HL-60/S4 treated with retinoic acid at 250 ng/mL for 4 days and 3 days (cell line): ENCODE data around the gene EFCAB14.
"Not testable (repeated sequence)": the region's sequence is repeated elsewhere in the genome, so short reads cannot be mapped to it uniquely, and the experiment has no call there.

Experiments used
- in situ Hi-C: fragments of 300-500 bp; cut with MboI; formaldehyde crosslinking; loops from 2 replicates; pipeline ENCODE4 v1.7.0; 2022; ENCODE audit warnings: low sequenced_read_pairs

EFCAB14 gene

DNA sequence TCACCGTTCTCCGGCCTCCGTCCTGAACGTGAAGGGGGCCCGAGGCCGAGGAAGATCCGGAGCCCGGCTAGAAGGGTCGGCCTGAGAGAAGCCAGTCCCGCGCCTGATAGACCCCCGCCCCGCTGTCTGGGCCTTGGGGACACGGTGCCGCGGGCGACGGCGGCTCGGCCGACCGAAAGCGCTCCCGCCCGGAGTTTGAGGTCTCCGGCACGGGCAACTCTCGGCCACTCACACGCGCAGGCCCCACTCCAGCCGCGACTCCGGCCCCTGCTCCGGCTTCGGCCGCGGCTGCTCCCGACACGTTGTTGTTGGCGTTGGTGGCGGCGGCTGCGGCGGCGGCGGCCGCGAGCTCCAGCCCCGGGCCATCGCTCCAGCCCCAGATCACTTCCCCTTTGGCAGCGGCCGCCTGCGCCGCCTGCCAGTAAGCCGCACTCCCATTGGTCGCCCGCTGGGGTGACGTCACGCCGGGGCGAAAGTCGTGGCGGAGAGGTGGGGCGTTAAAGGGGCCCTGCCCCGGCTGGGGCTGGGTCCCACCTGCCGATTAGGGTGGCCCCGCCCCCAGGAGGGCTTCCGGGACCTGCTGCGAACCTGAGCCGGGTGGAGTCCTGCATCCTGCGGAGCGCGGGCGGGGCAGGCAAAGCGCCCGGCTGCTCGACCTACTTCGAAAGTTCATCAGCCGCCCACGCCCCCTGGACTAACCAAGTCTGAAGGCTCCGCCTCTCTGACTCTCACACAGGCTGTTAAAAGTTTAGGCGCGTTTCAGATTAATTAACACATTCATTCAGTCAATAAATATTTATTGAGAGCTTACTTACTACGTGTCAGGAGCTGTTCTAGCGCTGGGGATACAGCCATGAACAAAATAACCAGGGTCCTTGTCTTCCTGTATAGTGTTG, at the start of gene EFCAB14:
EFCAB14 (minus strand) TSS at position 388 of the 896 bp plus-strand sequence. CDS start 1,027 bp downstream, outside the sequence.
- in situ Hi-C loops, result no loop called here

DNA sequence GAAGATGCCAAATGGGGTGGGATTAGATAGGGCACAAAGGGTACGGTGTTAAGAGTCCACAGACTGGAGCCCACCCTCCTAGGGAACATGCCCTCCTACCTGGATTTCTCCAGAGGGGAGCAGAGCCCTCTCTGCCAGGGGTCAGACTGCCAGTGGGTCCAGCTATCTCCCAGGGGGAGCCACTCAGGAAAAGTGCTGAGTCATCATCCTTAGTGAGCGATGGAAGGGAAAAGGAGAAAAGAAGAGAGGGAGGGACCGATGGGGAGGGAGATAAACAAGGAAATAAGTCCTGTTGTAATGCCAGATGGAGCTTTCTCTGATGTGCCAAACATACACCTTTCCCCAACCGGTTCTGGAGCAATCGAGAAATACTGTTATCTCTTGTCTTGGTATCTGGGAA, 49.5 kb upstream of the EFCAB14 start:
- in situ Hi-C loops, result no loop called here

DNA sequence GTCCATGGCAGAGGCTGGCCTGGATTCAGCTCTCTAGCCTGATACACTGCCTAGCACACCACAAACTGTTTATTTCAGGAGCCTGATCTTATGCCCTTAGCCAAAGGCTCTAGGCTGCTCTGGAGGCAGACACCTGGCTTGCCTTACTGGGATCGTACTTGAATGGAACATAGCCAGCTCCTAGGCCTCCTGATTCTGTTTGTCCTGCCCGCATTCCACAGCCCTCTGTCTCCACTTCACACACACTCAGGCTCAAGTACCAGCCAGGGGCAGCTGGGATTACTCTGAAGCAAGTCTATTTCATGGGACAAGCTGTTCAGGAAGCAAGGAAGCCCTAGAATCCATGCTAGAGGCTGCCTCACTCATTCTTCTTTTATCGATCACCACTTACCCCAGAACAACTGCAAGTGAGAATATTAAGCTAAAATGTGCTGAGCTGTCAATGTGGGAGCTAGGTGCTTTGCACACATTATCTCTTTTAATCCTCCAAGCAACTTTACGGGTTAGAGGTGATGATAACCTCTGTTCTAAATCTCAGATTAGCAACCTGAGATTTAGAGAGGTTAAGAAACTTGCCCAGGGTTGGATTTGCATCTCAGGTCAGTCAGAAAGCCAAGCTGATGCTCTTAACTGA, 48.9 kb upstream of the EFCAB14 start:
- in situ Hi-C loops, result no loop called here

- in situ Hi-C loops, result no loop called here
Measured at GRCh38 chr1:46764402-46764801, 45.5 kb upstream of the EFCAB14 start.

DNA sequence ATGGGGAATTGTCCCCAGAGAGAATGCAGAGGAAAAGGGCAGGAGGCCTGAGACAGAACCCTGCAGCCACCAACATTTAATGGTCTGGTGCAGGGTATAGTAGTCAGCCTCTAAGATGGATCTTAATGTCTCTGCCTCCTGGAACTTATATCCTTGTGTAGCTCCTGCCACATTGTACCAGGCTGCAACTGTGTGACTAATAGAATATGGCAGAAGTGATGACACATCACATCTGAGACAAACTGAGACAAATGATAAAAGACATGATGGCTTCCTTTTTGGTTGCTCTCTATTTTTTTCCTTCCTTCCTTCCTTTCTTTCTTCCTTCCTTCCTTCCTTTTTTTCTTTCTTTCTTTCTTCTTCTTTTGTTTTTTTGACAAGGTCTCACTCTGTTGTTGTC, 42.8 kb upstream of the EFCAB14 start:
- in situ Hi-C loops, result no loop called here

GRCh38 chr1:46760558-46761166, 41.7 kb upstream of the EFCAB14 start:
- in situ Hi-C loops, result no loop called here

GRCh38 chr1:46757956-46758528, 39.1 kb upstream of the EFCAB14 start:
- in situ Hi-C loops, result no loop called here

DNA sequence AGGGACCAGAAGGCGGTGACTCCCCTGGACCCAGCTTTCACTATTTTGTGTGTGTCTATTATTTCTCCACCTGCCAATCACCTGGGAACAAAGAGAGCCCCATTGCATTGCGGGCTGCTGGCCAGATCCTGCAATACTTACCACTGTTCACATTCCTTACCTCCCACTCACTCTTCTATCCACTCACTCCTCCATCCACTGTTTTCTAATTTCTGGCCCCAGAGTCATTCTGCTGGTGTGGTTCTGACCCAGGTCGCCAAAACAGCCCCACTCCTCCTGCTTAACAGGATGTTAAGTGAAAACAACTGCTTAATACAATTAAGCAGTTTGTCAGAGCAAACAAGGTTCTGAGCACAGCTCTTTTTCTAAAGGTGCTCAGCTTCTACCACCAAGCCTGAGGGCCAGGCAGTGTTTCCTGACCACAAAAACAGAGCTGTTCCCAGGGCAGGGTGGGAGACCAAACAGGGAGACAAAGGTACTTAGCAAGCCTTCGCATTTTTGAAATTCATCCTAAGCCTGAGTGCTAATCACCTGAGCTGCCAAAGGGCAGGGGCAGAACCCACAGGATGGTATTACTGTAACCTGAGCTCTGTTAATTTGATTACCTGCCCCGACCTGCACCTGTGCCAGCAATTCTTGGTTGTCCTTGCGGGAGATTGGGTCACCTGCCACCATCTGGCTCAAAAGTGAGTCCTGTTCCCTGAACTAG, 38.5 kb upstream of the EFCAB14 start:
- in situ Hi-C loops, result no loop called here

DNA sequence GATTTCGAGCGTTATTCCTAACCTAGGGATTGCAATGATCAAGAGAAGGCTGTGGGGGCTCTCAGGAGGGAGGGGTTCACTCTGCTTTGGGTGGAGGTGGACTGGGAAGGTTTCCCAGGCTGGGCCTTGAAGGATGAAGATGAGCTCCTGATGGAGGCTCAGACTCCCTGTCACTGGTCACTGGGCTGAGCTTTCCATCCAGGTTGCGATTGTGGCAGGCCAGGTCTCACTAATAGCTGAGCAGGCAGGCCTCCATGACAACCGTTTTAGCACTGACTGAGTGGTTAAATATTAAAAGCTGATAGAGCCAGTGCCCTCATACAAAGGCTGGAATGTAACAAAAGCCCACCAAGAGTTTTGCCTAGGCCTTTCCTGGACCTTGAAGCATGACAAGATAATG, 36.2 kb upstream of the EFCAB14 start:
- in situ Hi-C loops, result no loop called here

DNA sequence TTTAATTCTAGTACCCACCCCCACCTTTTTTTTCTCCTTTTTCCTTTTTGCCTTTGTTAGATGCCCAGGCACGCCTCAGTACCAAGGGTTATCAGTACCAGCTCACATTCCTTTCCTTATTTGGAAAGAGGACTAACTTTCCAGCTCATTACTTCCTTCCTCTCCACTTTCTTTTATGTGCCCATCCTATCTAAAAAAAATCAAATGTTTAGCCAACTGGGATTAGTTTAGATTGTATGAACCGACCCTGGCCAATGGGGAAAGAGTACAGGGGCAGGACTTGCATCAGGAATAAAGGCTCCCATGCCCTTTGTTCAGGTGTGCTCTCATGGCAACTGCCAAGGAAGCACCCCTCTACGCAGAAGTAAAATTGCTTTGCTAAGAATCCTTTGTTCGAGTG, 35.8 kb upstream of the EFCAB14 start:
- in situ Hi-C loops, result not testable (repeated sequence)

DNA sequence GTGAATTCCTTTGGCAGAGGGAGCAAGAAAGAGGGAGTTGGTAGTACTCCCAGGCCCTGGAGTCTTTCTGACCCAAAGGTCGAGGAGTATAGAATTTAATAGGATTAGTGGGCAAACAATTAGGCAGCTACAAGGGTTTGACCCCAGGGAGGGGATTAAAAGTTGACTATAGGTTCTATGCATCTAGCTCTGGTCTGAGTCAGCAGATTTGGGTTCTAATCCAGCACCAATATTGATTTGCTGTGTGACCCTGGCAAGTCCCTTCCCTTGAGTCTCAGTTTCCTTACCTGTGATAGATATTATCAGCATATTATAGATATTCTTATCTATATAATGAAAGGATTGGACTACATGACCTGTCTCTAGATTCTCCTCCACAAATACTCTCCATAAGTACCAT, 35.1 kb upstream of the EFCAB14 start:
- in situ Hi-C loops, result no loop called here

GRCh38 chr1:46749921-46750404, 31.0 kb upstream of the EFCAB14 start:
- in situ Hi-C loops, result loop anchor here (10.0 kb wide), 1 partner anchor 65 kb away; no protein-coding TSS in a partner anchor

DNA sequence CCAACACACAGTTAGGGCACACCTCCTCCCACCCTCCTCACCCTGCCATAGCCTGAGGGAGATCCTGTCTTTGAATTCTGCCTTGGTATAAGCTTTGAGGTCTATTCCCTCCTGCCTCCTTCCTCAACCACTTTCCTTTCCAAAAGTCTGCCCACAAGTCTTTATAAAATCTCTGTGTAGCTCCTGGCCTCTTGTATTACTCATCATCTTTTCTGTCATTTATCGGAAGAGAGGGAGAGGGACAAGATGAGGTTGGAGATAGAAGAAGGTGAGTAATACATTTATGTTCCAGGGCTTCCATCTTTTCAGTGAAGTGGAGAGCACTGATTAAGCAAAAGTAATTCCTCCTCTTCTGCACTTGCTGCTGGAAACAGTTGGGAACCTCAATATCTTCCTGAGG, 30.5 kb upstream of the EFCAB14 start:
- in situ Hi-C loops, result loop anchor here (10.0 kb wide), 1 partner anchor 65 kb away; no protein-coding TSS in a partner anchor

DNA sequence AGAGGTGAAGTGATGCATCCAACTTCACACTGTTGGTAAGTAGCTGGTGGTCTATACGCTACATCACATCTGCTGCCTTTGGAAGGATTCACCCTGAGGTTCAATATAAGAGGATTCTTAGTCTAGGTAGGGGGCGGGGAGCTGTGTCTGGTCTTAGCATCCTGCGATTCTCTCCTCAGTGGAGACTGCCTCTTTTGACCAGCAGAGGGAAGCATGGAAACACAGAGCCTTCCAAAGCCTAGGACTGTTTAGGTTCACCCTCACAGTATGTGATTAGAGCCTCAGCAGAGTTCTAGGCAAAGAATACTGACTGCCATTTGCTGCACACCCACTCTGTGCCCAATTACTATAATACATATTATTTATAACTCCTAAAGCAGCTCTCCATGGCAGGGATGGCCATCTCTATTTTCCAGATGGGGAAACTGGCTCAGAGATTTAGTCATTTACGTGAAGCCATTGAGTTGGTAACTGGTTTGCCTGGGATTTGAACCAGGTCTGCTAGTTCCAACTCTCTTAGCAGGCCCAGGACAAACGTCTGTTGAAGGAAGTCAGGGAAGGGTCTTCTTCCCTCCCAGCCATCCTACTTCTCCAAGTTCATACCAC, 28.9 kb upstream of the EFCAB14 start:
- in situ Hi-C loops, result loop anchor here (10.0 kb wide), 1 partner anchor 63 kb away; no protein-coding TSS in a partner anchor

DNA sequence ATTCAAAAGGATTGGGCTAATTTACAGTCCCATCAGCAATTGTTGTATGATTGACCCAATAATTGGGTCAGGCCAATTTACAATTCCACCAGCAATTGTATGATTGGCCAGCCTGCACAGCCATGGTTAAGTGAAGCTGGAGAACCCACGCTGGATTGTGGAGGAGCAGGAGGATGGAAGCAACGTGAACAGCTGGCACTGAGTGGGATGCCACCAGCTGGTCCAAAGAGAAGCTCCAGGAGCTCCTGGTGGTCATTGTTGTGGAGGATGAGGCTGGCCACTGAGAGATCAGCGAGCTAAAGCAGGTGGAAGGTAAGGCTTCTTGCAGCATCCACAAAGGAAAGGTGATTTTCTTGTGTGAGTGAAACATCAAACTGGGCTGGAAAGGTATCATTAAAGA, 23.2 kb upstream of the EFCAB14 start:
- in situ Hi-C loops, result loop anchor here (10.0 kb wide), 1 partner anchor 57 kb away; no protein-coding TSS in a partner anchor

- in situ Hi-C loops, result no loop called here
Measured at GRCh38 chr1:46735708-46736324, 16.9 kb upstream of the EFCAB14 start.

GRCh38 chr1:46728327-46728873, 9.5 kb upstream of the EFCAB14 start:
- in situ Hi-C loops, result loop anchor here (10.0 kb wide), 1 partner anchor 284 kb away; no protein-coding TSS in a partner anchor

- in situ Hi-C loops, result loop anchor here (10.0 kb wide), 1 partner anchor 281 kb away; no protein-coding TSS in a partner anchor
Measured at GRCh38 chr1:46725736-46726108, 6.8 kb upstream of the EFCAB14 start.
